ENCODE measurements around the gene IRX4. TPM values are rescaled to one million over a fixed set of nuclear protein-coding genes. Genes with fewer than 3 reads are reported as not detected.

The IRX4 gene
- total and polyA plus RNA-seq, 10 donors = 0.05 TPM; not detected in 9

GRCh38 chr5:1895739-1896420, 13.2 kb upstream of the IRX4 start:
- Histone ChIP-seq H3K27ac (no peak overlapping the region), H3K4me1 (no peaks in the 10 kb centered on the region), H3K4me3 (no peak overlapping the region), H3K9me3 (no peaks in the 10 kb centered on the region), H3K36me3 (no peaks in the 10 kb centered on the region), H3K27me3 (replicated peaks in 1 of 7) (peaks cover 0 to 84% (median 6%) of the 10 kb centered on the region in 7 donors)
- intact Hi-C loops (cut with DNase I; ENCODE audit: low total_unique reads) = no loop called here
- TF ChIP-seq POLR2AphosphoS5 (IDR thresholded peaks at IDR 0.05) (no peak), POLR2A (IDR thresholded peaks at IDR 0.05) (no peak), CTCF (IDR thresholded peaks at IDR 0.05 in 8 of 11, conservative IDR thresholded peaks at IDR 0.05 in 3 of 11) (no peak)
- 77 to 83% (median 80%) methylated on average over 12 to 15 of the region's 15 CpGs for WGBS, 5 donors
- DNase-seq = peak; percentile 58

- TF ChIP-seq CTCF (IDR thresholded peaks at IDR 0.05 in 8 of 11, conservative IDR thresholded peaks at IDR 0.05 in 3 of 11) = no peak
- TF ChIP-seq POLR2AphosphoS5 (IDR thresholded peaks at IDR 0.05) = no peak
- no peak for TF ChIP-seq POLR2A (IDR thresholded peaks at IDR 0.05)
- Histone ChIP-seq H3K36me3 (no peaks in the 10 kb centered on the region), H3K27ac (no peak overlapping the region), H3K4me1 (no peaks in the 10 kb centered on the region), H3K4me3 (no peak overlapping the region), H3K9me3 (no peaks in the 10 kb centered on the region), H3K27me3 (replicated peaks in 1 of 7) (peaks cover 0 to 92% (median 11%) of the 10 kb centered on the region in 7 donors)
- 60 to 74% (median 66%) methylated on average over 8 of the region's 8 CpGs for whole genome bisulfite sequencing, 5 donors
- intact Hi-C loops (cut with DNase I; ENCODE audit: low total_unique reads) = no loop called here
- peak; percentile 25 for DNase-seq
These were observed 11.5 kb upstream of the IRX4 start for GRCh38 chr5:1894243-1894642.

- Histone ChIP-seq H3K36me3 (no peaks in the 10 kb centered on the region), H3K4me3 (no peak overlapping the region), H3K4me1 (no peaks in the 10 kb centered on the region), H3K27ac (no peak overlapping the region), H3K27me3 (replicated peaks in 1 of 7) (peaks cover 0 to 92% (median 16%) of the 10 kb centered on the region in 7 donors), H3K9me3 (no peaks in the 10 kb centered on the region)
- no peak for TF ChIP-seq CTCF (IDR thresholded peaks at IDR 0.05 in 8 of 11, conservative IDR thresholded peaks at IDR 0.05 in 3 of 11)
- no peak for TF ChIP-seq POLR2AphosphoS5 (IDR thresholded peaks at IDR 0.05)
- no peak for TF ChIP-seq POLR2A (IDR thresholded peaks at IDR 0.05)
- WGBS, 5 donors = 76 to 84% (median 79%) methylated on average over 10 of the region's 10 CpGs
- DNase-seq = peak; percentile 15
- intact Hi-C loops (cut with DNase I; ENCODE audit: low total_unique reads) = no loop called here
These were observed 11.0 kb upstream of the IRX4 start for GRCh38 chr5:1893754-1894153.

GRCh38 chr5:1892685-1893445, 10.1 kb upstream of the IRX4 start:
- TF ChIP-seq POLR2AphosphoS5 (IDR thresholded peaks at IDR 0.05) (no peak), POLR2A (IDR thresholded peaks at IDR 0.05) (no peak)

More at GRCh38 chr5:1892685-1893445, 10.1 kb upstream of the IRX4 start:
- no peaks in the 10 kb centered on the region for H3K9me3 ChIP-seq
- peaks cover 0 to 93% (median 25%) of the 10 kb centered on the region in 7 donors for H3K27me3 ChIP-seq (replicated peaks in 1 of 7)
- H3K4me3 ChIP-seq = no peak overlapping the region
- H3K27ac ChIP-seq = no peak overlapping the region
- peak; percentile 56 for DNase-seq
- H3K36me3 ChIP-seq = no peaks in the 10 kb centered on the region
- H3K4me1 ChIP-seq = no peaks in the 10 kb centered on the region
- whole genome bisulfite sequencing, 5 donors = 78 to 86% (median 82%) methylated on average over 22 of the region's 22 CpGs
- intact Hi-C loops (cut with DNase I; ENCODE audit: low total_unique reads) = no loop called here

Measured in spleen (tissue), 11 donors.